Stimulated activated naive CD8-positive, alpha-beta T cell treated with anti-CD3 and anti-CD28 coated beads, Interleukin-15, Interleukin-2, amounts not matched to agents 100 U/mL and 50 U/mL, for 24 hours (primary cell): ENCODE results near the gene CCRL2.
A peak's percentile ranks its signal among the peaks of the same experiment; 100 is the strongest.

Source experiments
- ATAC-seq: fragments of 150-1000 bp; cut with Tn5 transposase; one replicate; pipeline ENCODE4 v1.10.0; 2021
- DNase-seq: peaks from one replicate; pipeline ENCODE4 v3.0.0; 2021

Gene CCRL2

GRCh38 chr3:46406788-46407611, at the start of gene CCRL2, which contains the start of gene CCR5AS:
Gene CCRL2, plus strand, starts transcription at chr3:46407259. Its CDS starts 821 bp downstream, at chr3:46408080.
Gene CCR5AS, minus strand, starts transcription at chr3:46407066.
- DNase-seq, result peak; percentile 51
- peak; percentile 82 for ATAC-seq

- ATAC-seq, result no peak
These were observed 48.6 kb upstream of the CCRL2 start for GRCh38 chr3:46358466-46358865.

GRCh38 chr3:46359733-46360493, 47.1 kb upstream of the CCRL2 start:
- ATAC-seq (peak; percentile 85), DNase-seq (no peak)

More at GRCh38 chr3:46358466-46358865, 48.6 kb upstream of the CCRL2 start:
- no peak for DNase-seq

GRCh38 chr3:46360907-46361306, 46.2 kb upstream of the CCRL2 start:
- no peak for ATAC-seq
- no peak for DNase-seq

- DNase-seq (no peak), ATAC-seq (peak; percentile 33)
These were observed 45.4 kb upstream of the CCRL2 start for GRCh38 chr3:46361408-46362283.

- ATAC-seq (no peak), DNase-seq (no peak)
These were observed 42.0 kb upstream of the CCRL2 start for GRCh38 chr3:46365041-46365440.

- DNase-seq, result no peak
- ATAC-seq, result no peak
These were observed 41.1 kb upstream of the CCRL2 start for GRCh38 chr3:46365737-46366524.

- ATAC-seq, result no peak
- no peak for DNase-seq
These were observed 39.2 kb upstream of the CCRL2 start for GRCh38 chr3:46367811-46368210.

GRCh38 chr3:46368569-46368968, 38.5 kb upstream of the CCRL2 start:
- peak; percentile 46 for DNase-seq
- ATAC-seq, result peak; percentile 31

GRCh38 chr3:46369151-46369550, 37.9 kb upstream of the CCRL2 start:
- no peak for ATAC-seq
- no peak for DNase-seq

- peak; percentile 32 for DNase-seq
- peak; percentile 90 for ATAC-seq
These were observed 37.4 kb upstream of the CCRL2 start for GRCh38 chr3:46369675-46370132.

GRCh38 chr3:46370839-46371518, 36.1 kb upstream of the CCRL2 start, which contains the start of gene CCR5:
Gene CCR5, plus strand, starts transcription at chr3:46370946. Its CDS starts 1,957 bp downstream, at chr3:46372903.
- DNase-seq, result no peak
- ATAC-seq, result peak; percentile 40

- DNase-seq (no peak), ATAC-seq (no peak)
These were observed 35.3 kb upstream of the CCRL2 start for GRCh38 chr3:46371519-46372340.

GRCh38 chr3:46372492-46373359, 34.3 kb upstream of the CCRL2 start:
- ATAC-seq, result no peak

GRCh38 chr3:46374755-46375154, 32.3 kb upstream of the CCRL2 start:
- DNase-seq (no peak), ATAC-seq (no peak)

More at GRCh38 chr3:46372492-46373359, 34.3 kb upstream of the CCRL2 start:
- no peak for DNase-seq

- peak; percentile 51 for ATAC-seq
- no peak for DNase-seq
These were observed 31.8 kb upstream of the CCRL2 start for GRCh38 chr3:46375218-46375617.

GRCh38 chr3:46375814-46376213, 31.2 kb upstream of the CCRL2 start:
- no peak for DNase-seq

GRCh38 chr3:46378426-46378942, 28.6 kb upstream of the CCRL2 start:
- DNase-seq (peak; percentile 78), ATAC-seq (no peak)

More at GRCh38 chr3:46375814-46376213, 31.2 kb upstream of the CCRL2 start:
- ATAC-seq, result no peak
